RKO (cell line): Measurements from ENCODE around the gene SLC50A1.
A peak's percentile ranks its signal among the peaks of the same experiment; 100 is the strongest.
"Not testable (repeated sequence)": the region's sequence is repeated elsewhere in the genome, so short reads cannot be mapped to it uniquely, and the experiment has no call there.

Experiments used
- DNase-seq: peaks from one replicate; pipeline ENCODE4 v3.0.0-alpha.2; 2016; ENCODE audit warnings: low spot score

SLC50A1 gene

DNA sequence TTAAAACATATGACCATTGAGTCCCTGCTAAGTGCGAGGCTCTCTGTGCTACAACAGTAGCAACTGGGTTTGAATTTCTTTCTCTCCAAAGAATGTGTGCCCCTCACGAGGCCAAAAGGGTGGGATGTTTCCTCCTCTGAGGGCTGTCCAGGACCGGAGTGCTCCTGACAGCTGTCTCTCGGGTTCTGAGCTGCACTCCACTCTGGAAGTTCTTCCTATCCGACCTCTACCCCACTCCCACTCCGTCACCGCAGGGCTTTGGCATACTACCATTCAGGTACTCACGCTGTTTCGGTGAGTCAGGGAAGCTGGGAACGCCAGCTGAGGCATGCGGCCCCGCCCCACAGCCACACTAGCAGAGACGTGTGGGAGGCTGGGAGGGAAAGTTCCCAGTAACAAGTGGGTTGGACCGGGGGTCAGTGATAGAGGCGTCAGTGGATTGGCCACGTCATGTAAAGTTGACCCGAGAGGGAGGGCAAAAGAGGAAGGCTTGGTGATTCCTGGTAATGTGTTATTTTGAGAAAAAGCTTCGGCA, 705 bp upstream of the SLC50A1 start:
- DNase-seq = peak; percentile 95

DNA sequence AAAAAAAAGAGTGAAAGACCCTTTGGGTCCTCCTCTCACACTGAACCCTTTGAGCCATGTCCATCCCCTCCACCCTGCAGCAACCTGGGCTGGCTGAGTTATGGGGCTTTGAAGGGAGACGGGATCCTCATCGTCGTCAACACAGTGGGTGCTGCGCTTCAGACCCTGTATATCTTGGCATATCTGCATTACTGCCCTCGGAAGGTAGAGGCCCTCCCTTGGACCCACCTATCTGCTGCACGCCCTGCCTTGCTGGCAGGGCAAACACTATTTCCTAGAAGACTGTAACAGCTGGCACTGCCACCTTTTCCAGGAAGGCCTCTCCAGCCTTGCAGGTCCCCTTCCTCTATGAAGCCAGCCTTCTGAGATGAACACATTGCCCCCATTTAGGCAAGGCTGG, 1.1 kb downstream of the SLC50A1 start:
- DNase-seq = peak; percentile 34

DNA sequence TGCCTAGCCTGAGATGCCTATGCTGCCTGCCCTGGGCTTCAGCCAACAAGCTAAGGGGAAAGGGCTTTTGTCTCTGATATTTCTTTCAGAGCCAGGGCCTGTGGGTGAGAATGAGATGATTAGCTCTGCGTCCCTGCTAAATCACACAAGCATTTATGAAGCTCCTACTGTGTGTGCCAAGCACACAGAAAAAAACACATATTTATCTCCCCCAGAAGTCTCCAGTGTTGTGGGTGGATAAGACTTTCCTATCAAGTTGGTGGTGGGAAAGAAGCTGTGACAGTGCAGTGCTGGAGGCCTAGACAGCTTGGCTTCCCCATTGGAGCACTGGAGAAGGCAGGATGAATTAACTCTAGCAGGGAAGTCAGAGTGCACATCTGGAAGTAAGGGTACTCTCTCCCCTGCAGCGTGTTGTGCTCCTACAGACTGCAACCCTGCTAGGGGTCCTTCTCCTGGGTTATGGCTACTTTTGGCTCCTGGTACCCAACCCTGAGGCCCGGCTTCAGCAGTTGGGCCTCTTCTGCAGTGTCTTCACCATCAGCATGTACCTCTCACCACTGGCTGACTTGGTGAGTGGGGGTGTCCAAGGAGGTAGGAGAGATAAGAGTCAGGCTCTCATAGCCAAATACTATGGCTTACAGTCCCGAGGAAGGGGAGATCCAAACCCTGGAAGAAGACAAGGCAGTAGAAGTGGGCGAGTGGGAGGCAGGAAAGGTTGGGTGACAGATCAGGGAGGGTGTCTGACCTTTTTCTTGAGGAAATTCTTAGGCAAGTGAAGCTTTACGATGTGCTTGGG, 1.7 kb downstream of the SLC50A1 start:
- no peak for DNase-seq

DNA sequence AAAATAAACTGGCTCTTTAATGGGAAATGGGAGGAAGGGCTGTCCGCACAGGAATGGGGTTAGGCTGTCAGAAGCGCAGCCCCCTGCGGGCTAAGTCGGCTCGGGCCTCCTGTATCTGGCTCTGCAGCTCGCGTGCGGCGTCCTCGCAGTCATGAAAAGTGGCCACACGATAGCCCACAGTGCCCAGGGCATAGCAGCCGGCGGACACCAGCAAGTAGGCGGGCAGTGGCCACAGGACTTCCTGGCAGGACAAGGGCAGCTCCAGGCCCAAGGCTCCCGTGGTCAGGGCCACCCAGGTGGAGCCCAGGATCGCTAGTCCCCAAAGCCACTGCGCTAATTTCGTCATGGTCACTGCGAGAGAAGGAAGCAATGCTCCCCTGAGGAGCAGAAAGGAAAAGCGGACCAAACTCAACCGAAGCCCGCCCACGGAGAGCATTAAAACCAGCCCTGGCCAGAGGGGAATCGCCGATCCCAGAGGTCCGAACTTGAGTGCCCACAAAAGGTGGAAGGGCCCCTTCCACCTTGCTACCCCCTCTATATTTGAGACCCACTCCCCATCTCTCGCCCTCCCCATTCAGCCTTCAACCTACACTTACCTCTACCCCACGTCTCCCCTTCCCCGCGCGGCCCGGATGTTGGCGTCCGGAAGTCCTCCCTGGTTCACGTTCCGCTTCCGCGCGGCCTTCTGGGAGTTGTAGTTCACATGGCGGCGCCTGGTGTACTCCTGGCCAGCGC, 4.4 kb downstream of the SLC50A1 start, which contains the start of gene DPM3:
DPM3 (minus strand) TSS at position 637 of the 735 bp plus-strand sequence; CDS start at position 346, 291 bp downstream.
- peak; percentile 88 for DNase-seq

DNA sequence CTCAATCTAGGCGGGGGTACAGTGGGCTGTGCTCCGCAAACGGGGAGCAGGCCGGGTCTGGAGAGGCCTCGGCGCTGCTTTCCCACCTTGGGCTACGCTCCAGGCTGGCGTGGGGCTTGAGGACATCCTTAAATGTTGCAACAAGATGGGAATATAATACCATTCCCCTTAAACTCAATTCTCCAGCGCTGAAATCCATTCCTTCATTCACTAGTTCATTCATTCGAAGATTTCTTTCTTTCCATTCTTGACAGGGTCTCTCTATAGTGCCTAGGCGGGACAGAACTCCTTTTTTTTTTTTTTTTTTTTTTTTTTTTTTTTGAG, 4.9 kb downstream of the SLC50A1 start:
- no peak for DNase-seq

DNA sequence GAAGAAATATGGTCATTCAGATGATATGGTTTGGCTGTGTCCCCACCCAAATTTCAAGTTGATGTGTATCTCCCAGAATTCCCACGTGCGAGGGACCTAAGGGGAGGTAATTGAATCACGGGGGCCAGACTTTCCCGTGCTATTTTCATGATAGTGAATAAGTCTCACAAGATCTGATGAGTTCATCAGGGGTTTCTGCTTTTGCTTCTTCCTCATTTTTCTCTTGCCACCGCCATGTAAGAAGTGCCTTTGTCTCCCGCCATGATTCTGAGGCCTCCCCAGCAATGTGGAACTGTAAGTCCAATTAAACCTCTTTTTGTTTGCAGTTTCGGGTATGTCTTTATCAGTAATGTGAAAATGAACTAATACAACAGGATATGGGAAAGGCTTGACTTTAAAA, 6.1 kb downstream of the SLC50A1 start:
- DNase-seq = no peak

DNA sequence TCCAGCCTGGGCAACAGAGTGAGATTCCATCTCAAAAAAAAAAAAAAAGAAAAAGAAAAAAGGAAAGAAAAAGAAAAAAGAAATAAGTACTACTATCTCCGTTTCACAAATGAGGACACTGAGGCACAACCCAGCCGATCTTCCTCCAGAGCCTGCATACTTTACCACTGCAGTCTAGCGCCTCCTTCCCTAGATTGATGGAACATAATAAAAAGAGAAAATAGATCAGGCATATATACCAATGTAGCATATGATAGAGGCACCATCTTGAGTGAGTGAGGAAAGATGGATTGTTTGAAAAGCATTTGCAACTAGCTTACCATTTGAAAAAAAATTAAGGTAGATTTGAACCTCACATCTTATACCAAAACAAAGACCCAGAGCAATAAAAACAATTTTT, 9.8 kb downstream of the SLC50A1 start:
- no peak for DNase-seq

DNA sequence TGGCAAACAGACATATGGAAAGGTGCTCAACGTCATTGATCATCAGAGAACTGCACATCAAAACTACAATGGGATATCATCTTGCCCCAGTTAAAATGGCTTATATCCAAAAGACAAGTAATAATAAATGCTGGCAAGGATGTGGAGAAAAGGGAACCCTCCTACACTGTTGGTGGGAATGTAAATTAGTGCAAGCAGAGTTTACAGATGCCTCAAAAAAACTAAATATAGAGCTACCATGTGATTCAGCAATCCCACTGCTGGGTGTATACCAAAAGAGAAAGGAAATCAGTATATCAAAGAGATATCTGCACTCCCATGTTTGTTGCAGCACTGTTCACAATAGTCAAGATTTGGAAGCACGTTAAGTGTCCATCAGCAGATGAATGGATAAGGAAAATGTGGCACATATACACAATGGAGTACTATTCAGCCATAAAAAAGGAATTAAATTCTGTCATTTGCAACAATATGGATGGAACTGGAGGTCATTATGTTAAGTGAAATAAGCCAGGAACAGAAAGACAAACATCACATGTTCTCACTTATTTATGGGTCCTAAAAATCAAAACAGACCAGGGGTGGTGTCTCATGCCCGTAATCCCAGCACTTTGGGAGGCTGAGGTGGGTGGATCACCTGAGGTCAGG, 20.5 kb downstream of the SLC50A1 start:
- DNase-seq = not testable (repeated sequence)

DNA sequence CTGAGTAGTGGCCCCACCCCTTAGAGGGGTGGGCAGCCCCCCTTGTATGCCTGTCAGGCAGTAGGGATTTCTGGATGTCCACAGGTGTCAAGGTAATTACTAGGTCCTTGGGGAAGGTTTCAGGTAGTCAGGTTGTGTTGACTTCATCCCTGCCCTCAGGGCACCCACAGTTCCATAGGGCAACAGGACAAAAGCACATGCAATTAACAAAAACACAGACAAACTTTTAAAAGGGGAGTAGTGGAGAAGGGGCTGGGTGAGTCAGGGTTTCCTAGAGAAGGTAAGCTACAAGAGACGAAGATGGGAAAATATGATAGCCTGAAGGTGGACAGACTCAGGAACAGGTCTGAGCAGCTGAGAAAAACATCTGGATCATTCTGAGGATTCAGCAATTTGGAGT, 23.3 kb downstream of the SLC50A1 start:
- DNase-seq = no peak

DNA sequence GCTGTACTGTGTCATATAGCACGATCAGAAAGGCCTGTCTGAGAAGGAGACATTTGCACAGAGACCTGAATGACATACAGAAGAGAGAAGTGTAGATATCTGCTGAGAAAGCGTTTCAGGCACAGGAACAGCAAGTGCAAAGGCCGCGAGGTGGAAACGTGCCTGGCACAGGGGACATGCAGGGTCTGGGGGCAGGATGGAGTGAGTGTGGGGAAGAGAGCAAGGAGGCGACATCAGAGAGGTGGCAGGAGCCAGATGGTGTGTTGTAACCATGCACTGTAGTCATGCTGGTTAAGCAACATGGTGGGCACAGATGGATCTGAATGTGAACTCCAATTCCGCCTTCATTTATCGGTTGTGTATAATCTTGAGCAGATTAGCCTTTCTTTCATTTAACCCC, 24.5 kb downstream of the SLC50A1 start:
- DNase-seq = no peak

DNA sequence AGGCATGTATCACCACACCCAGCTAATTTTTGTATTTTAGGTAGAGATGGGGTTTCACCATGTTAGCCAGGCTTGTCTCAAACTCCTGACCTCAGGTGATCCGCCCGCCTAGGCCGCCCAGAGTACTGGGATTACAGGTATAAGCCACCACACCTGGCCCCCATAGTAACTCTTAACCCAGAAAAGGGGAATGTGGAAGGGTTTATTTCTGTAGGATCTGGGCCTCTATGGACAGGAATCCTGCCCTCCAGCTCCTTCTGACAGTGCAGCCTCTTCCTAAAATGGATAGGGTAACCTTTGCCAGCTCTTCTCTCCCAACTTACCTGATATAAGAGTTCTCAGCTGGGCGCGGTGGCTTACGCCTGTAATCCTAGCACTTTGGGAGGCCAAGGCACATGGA, 27.0 kb downstream of the SLC50A1 start:
- DNase-seq = not testable (repeated sequence)

DNA sequence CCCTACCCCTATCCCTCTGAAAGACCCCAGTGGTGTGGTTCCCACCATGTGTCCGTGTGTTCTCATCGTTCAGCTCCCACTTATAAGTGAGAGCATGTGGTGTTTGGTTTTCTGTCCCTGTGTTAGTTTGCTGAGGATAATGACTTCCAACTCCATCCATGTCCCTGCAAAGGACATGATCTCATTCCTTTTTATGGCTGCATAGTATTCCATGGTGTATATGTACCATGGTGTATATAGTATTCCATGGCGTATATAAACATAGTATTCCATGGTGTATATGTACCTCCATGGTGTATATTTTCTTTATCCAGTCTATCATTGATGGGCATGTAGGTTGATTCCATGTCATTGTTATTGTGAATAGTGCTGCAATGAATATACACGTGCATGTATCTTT, 28.1 kb downstream of the SLC50A1 start:
- DNase-seq = not testable (repeated sequence)

DNA sequence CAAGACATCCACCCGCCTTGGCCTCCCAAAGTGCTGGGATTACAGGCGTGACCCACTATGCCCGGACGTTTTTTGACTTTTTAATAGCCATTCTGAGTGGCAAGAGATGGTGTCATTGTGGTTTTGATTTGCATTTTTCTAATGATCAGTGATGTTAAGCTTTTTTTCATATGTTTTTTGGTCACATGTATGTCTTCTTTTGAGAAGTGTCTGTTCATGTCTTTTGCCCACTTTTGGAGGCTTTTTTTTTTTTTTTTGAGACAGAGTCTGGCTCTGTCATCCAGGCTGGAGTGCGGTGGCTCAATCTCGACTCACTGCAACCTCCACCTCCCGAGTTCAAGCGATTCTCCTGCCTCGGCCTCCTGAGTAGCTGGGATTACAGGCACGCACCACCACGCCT, 29.0 kb downstream of the SLC50A1 start:
- not testable (repeated sequence) for DNase-seq

DNA sequence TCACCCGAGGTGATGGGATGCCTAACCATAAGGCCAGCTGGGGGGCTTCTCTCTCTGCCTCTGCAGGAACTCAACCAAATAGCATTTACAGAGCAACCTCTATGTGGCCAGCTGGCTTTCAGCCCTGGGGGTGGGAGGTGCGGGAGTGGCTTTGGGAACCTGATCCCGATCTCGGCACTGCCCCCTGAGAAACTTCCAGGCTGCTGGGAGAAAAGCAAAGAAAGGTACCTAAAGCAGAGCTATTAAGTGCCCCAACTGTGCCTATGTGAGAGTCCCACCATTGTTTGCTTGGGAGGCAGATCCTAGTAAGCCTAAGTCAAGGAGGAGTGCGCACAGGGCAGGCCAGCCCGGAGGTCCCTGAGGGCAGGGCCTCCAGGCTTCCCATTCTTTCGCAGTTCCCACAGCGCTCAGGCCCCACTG, 30.4 kb downstream of the SLC50A1 start:
- DNase-seq = no peak

DNA sequence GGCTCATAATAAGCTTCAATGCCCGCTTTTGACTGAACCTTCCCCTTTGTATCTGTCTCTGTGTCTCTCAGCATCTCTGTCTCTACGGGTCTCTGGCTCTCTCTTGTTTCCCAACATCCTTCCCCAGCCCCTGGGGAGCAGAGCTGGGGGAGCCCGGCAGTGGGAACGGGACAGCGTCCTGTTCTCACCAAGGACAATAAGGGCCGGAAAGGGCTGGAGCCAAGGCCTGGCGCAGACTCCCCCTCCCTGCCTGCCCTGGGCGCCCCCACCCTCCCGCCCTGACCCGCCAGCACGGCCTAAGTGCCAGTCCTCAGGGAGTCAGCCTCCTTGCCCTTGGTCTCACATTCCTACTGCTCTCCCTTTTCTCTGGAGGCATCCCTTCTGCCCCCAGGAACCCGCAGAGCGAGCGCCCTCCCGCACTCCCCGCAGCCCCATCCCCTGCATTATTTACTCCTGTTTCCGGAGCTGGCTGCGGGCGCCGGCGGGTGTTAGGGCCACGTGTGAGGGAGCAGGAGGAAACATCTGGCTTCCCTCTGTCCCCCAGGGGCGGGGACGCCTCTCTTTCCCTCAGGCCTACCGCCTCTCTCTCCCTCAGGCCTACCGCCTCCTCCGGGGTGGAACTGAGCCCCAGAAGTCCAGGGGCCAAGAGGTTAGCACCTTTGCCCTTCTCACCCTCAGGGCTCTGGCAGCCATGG, 31.0 kb downstream of the SLC50A1 start:
- no peak for DNase-seq

DNA sequence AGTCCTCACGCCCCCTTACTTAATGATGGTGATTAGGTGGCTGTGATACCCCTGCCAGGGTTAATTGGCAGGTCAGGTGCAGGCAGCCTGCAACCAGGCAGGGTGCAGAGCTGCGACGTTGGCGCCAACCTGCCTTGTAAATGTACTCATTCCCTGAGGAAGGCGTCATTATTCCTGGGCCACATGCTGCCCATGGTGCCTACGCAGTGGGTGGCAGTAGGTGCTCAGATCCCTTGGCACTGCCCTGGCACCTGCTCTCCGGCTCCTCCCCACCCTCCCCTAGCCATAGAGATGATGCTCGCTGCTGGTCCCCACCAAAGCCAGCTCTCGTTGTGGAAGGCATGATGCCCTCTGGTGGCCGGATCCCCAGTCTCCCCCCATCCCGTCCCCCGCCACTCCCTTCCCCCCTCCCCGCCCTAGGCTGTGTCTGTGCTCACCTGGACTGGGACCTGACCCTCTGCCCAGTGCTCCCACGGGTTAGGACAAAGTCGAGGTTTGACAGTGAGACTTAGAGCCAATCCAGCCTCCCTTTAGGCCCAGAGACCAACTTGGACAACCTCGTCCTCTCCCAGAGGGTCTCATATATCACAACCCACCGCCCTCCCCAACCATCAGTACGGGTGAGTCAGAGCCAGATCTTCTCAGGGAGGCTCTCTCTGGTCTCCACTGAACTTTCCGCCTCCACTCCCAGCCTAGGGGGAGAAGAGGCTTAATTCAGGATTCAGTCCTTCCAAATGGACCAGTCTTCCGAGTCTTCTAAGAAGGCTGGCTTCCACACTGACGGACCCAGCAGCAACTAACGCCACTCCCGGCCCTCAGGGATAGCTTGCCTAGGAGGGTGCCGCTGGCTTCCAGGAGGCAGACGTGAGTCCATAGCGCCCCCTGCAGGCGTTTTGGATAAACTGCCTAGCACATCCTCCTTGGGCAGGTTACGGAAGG, 31.8 kb downstream of the SLC50A1 start:
- DNase-seq = peak; percentile 81

DNA sequence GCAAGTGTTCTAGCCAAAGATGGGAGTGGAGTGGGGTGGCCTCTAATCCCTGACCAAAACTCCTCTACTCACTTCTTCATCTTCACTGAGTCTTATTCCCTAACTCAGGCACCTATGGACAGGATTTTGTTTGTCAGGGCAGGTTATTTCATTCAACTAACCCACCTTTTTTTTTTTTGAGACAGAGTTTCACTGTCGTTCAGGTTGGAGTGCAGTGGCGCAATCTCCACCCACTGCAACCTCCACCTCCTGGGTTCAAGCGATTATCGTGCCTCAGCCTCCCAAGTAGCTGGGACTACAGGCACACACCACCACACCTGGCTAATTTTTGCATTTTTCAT, 32.4 kb downstream of the SLC50A1 start:
- not testable (repeated sequence) for DNase-seq

DNA sequence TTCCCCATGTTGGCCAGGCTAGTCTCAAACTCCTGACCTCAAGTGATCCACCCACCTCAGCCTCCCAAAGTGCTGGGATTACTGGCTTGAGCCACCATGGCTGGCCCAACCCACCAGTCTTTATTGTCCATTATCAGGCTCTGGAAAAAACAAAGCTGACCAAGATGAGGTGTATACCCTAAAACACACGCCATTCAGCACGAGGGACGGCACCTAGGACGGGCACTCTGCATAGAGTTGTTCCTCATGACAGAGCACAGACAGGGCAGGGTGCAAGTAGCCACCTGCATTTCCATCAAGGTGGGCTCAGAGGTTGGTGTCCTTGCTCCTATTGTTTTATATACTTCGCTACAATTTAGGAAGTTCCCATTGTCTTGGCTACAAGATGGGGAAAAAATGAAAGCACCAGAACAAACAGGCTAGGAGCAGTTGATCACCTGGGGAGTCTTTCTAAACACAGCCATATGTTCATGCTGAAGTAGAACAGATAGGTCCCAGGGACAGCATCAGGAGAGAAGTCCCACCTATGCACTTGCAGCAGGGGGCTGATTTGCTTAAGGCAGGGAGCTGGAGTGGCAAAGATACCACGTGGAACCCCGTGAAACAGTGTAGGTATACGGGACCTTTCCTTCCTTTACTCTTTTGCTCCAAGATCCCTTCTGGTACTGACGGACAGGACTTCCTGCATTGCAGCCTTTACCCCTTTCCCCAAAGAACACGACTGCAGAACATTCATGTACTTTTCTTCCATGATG, 33.0 kb downstream of the SLC50A1 start:
- no peak for DNase-seq

DNA sequence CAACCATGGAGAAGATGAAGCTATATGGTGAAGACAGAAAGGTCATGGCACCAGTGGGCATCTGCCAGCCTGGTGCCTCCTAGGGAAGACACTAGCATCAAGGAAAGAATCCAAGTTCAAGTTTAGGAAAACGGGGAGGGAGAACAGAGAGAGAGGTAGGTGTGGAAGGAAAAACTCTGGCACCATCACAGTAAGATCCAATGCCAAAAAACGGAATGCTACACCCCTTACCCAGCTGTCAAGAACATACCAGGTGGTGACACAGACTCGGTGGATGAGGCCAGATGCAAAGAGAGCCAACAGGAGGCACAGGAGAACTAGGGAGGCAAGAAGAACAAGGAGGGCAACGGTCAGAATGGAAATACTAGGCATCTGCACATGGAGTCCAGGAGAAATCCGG, 33.9 kb downstream of the SLC50A1 start:
- DNase-seq = no peak

DNA sequence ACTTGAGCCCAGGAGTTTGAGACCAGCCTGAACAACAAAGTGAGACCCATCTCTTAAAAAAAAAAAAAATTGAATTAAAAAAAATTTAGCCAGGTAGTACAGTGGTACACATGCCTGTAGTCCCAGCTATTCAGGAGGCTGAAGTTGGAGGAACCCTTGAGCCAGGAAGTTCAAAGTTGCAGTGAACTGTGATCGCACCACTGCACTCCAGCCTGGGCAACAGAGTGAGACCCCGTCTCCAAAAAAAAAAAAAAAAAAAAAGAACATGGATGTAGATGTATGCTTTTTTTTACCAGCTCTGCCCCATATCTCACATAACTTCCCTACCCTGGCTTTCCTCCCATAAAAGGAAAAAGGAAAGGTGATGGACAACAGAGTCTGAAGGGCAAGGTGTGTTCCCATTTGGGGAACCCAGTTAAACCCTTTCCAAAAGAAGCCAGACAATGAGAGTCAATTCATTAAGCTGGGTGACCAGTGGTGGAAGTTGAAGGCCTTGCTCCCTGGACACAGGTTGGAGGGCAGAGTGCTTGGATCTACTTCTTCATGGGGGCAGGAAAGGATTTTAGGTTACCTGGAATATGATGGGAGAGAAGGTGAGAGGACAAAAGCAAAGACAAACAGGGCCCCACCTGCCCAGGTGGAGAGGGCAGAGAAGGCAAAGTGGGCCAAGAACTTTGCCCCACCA, 34.6 kb downstream of the SLC50A1 start:
- no peak for DNase-seq
